ENCODE measurements around the gene CARD10. TPM values are rescaled to one million over a fixed set of nuclear protein-coding genes. Genes with fewer than 3 reads are reported as not detected.

The CARD10 gene
- total and polyA plus RNA-seq, 8 donors = 10.3 to 19.7 (median 15.4) TPM

GRCh38 chr22:37566903-37567798 is 47.9 kb upstream of the CARD10 start:
- peaks cover 0 to 32% of the 10 kb centered on the region in 2 donors for H3K36me3 ChIP-seq
- ATAC-seq = peak; percentile 72
- peak; percentile 95 to 98 for TF ChIP-seq CTCF (IDR thresholded peaks at IDR 0.05)
- no peak overlapping the region for H3K4me3 ChIP-seq
- peak overlapping the region; percentile 57 to 67 for H3K27ac ChIP-seq
- H3K4me1 ChIP-seq = peaks cover 55 to 78% of the 10 kb centered on the region in 2 donors
- intact Hi-C loops (cut with DNase I) = no loop called here
- peak in 3 of 4 donors; percentile 88 to 96 (median 90) for DNase-seq
- no peaks in the 10 kb centered on the region for H3K9me3 ChIP-seq
- peaks cover 0 to 24% of the 10 kb centered on the region in 2 donors for H3K27me3 ChIP-seq

- H3K9me3 ChIP-seq = no peaks in the 10 kb centered on the region
- intact Hi-C loops (cut with DNase I) = no loop called here
- H3K27ac ChIP-seq = peak overlapping the region; percentile 57 to 67
- H3K4me3 ChIP-seq = no peak overlapping the region
- TF ChIP-seq CTCF (IDR thresholded peaks at IDR 0.05) = no peak
- peak in 2 of 4 donors; percentile 61 to 85 for DNase-seq
- ATAC-seq = no peak
- peaks cover 59 to 86% of the 10 kb centered on the region in 2 donors for H3K4me1 ChIP-seq
- H3K36me3 ChIP-seq = peaks cover 0 to 32% of the 10 kb centered on the region in 2 donors
- peaks cover 0 to 32% of the 10 kb centered on the region in 2 donors for H3K27me3 ChIP-seq
Measured at GRCh38 chr22:37566329-37566837, 47.2 kb upstream of the CARD10 start.

- TF ChIP-seq CTCF (IDR thresholded peaks at IDR 0.05) = no peak
- no peak for DNase-seq
- intact Hi-C loops (cut with DNase I) = no loop called here
- Histone ChIP-seq H3K27me3 (peaks cover 0 to 37% of the 10 kb centered on the region in 2 donors), H3K27ac (peak overlapping the region in 1 of 2 donors; percentile 37), H3K36me3 (peaks cover 0 to 32% of the 10 kb centered on the region in 2 donors), H3K4me3 (no peak overlapping the region), H3K9me3 (no peaks in the 10 kb centered on the region), H3K4me1 (peaks cover 59 to 91% of the 10 kb centered on the region in 2 donors)
- ATAC-seq = no peak
Measured at GRCh38 chr22:37565830-37566229, 46.6 kb upstream of the CARD10 start.

GRCh38 chr22:37564111-37564711 is 45.0 kb upstream of the CARD10 start:
- ATAC-seq (no peak), DNase-seq (no peak)
- Histone ChIP-seq H3K27me3 (peaks cover 0 to 53% of the 10 kb centered on the region in 2 donors), H3K4me3 (peak overlapping the region in 1 of 2 donors; percentile 66), H3K27ac (peak overlapping the region; percentile 90 to 98), H3K4me1 (peaks cover 54 to 93% of the 10 kb centered on the region in 2 donors), H3K36me3 (peaks cover 0 to 32% of the 10 kb centered on the region in 2 donors), H3K9me3 (no peaks in the 10 kb centered on the region)
- TF ChIP-seq CTCF (IDR thresholded peaks at IDR 0.05) = no peak
- intact Hi-C loops (cut with DNase I) = no loop called here
